Dedifferentiated amniotic fluid mesenchymal stem cell (primary cell): ENCODE results near the gene KIAA1217.

Source experiments
- DNase-seq: peaks from one replicate; pipeline ENCODE4 v3.0.0-alpha.2; 2016; ENCODE audit errors: extremely low spot score

The KIAA1217 gene

GRCh38 chr10:24208661-24209431 lies at the start of gene KIAA1217:
Gene KIAA1217 (plus strand): TSS chr10:24209138. CDS start chr10:24209194, 56 bp downstream.
- DNase-seq, result no peak

DNA sequence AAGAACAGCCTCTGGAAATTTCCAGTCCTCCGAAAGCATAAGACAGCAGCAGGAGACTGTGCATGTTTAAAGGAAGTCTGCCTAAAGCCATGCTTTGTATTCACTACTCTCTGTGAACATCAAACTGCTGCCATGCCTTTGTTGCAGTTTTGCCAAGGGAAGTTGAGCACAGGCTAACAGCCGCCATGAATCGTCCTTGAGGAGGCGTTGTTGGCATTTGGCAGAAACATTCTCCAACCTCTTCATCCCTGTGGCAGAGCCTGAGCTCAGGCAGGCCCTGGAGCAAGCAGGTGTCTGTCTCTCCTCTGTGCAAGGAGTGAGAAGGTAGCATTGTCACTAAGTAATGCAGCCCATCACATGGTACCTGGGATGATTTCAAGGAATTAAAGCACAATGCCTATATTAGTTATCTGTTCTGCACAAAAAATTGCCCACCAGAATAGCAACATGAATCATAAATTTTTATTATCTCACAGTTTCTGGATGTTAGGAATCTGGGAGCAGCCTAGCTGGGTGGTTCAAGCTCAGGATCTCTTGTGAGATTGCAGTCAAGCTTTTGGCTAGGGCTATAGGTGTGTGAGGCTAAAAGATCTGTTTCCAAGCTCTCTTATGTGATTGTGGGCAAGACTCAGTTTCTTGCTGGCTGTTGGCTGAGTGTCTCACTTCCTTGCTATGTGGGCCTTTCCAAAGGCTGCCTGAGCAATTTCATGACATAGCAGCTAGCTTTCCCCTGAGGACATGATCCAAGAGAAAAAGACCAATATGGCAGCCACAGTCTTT lies 46.5 kb upstream of the KIAA1217 start:
- DNase-seq, result no peak

GRCh38 chr10:24163485-24163884 lies 45.5 kb upstream of the KIAA1217 start:
- no peak for DNase-seq

GRCh38 chr10:24168258-24169170 lies 40.4 kb upstream of the KIAA1217 start:
- DNase-seq, result no peak

DNA sequence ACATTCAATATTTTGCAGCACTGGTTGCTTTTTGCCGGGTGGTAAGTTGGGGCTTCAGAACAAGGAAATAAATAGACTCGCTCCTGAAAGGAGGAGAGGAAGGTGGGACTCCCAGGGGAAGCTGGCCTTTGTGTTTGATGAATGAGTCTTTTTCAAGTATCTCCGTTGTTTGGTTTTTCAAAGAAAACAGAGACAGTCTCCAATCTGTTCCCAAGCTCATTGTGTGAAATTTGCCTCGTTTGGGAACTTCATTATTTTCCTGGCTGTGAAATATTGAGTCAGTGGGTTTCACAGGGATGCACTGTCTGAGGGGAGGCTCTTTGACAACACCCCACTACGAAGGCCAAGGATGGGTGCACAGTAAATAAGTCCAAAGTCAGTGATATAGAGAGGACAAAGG lies 38.7 kb upstream of the KIAA1217 start:
- DNase-seq, result no peak

DNA sequence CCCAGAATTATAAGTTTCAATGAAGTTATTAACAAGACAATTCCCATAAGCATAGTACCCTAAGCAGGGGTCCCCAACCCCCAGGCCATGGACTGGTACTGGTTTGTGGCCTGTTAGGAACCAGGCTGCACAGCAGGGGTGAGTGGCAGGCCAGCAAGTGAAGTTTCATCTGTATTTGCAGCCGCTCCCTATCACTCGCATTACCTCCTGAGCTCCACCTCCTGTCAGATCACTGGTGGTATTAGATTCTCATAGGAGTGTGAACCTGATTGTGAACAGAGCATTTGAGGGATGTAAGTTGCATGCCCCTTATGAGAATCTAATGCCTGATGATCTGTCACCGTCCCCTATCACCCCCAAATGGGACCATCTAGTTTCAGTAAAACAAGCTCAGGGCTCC lies 36.0 kb upstream of the KIAA1217 start:
- no peak for DNase-seq

GRCh38 chr10:24174014-24174413 lies 34.9 kb upstream of the KIAA1217 start:
- DNase-seq, result no peak

DNA sequence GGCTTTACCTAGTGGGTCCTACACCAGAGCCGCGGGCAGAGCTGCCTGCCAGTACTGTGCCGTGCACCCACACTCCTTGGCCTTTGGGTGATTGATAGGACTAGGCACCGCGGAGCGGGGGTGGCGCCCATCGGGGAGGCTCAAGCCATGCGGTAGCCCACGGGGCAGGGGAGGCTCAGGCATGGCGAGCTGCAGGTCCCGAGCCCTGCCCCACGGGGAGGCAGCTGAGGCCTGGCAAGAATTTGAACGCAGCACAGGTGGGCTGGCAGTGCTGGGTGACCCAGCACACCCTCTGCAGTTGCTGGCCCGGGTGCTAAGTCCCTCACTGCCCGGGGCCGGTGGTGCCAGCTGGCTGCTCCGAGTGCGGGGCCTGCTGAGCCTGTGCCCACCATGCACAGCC lies 32.3 kb upstream of the KIAA1217 start:
- DNase-seq, result no peak

DNA sequence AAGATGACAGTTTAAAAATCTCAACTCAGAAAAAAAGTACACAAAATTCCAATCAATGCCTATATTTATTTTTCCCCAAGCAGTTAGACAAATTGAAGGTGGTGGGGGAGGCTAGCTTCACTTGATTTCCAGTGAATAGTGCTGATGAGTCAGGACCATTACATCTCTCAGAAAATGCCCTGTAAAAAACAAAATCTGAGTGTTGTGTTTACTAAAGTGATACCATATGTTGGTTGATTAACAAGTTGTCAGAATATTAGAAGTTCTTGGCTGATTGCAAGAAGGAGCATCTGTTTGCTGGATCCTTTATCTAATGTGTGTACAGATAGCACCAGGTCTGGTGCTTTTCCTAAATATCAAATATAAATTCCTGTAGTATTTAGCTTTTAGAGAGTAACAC lies 31.3 kb upstream of the KIAA1217 start:
- no peak for DNase-seq

DNA sequence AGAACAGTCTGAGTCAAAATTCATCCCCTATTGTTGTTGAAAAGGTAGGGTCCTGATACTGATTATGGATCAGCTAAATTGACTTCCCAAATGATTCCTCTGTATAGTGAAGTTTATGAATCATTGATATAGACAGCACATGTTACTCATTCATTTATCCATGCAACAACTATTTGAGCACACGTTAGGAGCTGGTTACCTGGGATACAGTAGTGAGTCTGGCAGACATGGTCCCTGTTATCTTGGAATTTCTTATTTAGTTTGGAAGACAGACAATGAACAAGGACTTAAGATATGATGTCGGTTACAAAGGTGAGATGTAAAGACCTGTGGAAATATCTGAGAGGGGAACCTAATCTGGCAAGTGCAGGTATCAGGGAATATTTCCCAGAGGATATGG lies 28.0 kb upstream of the KIAA1217 start:
- DNase-seq, result no peak

DNA sequence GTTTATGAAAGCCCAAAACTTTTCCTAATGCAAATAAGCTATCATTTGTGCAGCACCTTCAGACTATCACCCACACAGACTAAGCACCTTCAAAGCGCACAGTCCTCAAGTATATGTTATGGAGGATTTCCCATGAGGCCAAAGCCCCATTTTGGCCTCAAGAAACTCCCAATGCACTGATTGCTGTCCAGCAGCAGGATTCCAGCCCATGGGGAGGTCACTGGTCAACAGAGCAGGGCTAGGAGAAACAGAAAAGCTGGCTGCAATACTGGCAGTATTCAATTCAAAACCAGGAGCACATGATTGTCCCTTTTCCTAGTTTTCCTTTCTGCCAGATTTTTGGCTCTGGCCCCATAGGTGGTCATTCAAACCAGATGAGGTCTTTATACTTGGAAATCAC lies 24.5 kb upstream of the KIAA1217 start:
- no peak for DNase-seq

DNA sequence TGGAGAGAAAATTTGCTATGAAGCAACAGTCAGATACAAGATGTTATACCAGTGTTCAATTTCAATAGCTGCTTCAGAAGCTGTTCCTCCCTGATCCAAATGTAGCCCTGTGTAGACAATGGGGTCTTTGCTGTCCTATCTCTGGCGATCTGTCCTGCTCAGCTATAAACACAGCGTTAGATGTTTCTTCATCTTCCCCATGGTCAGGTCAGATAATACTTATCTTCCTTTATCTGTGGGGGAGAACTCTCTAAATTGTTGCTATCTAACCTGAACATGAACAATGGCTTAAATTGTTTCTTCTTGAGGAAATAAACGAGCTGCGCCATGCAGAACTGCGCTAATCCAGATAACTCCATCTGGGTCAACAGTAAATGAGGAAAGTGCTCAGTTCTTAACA lies 15.6 kb upstream of the KIAA1217 start:
- DNase-seq, result no peak

DNA sequence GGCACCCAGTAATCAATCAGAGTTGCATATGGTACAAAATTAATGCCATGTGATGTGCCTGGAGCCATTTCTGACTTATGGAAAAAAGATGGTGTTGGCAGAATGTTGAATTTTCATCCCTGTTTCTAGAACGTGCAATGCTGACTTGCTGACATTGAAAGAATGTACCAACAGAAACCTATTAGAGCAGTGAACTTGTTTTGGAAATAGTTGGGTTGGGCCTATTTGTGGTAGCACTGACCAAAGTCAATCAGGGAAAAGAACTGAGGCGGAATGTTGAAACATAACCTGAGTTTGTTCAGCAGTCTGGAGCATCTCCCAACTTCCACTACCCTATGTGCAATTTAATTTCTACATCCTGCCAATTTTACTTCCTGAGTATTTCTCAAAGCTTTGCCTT lies 11.7 kb upstream of the KIAA1217 start:
- no peak for DNase-seq

GRCh38 chr10:24201503-24202180 lies 7.3 kb upstream of the KIAA1217 start:
- DNase-seq, result no peak

DNA sequence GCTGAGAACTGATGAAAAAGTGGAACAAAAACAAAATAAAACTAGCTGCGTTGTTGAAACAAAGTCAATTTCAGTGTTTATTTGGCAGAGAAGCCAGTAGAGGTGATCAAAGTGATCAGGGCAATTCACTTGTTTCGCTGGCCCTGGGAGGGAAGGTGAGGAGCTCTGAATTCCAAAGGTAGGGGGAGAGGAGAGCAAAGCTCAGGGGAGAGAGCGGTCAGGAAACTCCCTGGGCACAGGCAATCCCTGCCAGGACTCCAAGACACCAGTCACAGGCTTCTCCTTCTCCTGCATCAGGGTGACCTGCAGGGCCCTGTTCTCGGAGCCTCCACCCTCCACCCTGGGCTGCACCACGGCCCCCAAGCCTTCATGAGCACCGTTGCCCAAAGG lies 6.8 kb upstream of the KIAA1217 start:
- DNase-seq, result no peak

- no peak for DNase-seq
Measured at GRCh38 chr10:24205821-24206220, 3.1 kb upstream of the KIAA1217 start.

- DNase-seq, result no peak
Measured at GRCh38 chr10:24206334-24206733, 2.6 kb upstream of the KIAA1217 start.

- DNase-seq, result no peak
Measured at GRCh38 chr10:24206926-24207325, 2.0 kb upstream of the KIAA1217 start.

DNA sequence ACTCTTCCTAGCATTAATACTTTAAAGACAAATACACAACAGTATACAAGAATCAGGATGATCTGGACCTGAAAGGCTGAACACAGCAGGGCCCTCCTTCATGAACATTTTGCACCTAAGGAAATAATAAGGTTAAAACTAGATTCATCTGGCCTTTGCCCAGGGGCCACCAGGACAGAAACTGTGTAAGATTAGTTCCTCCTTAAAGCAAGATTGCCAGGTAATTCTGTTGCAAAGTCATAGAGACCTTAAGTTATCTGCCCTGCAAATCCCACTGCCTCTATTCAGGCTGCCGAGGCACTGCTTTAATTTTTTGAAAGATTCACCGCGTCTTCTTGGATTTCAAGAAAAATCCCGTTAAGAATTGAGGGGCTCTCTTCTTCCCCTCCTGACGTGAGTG lies 1.6 kb upstream of the KIAA1217 start:
- no peak for DNase-seq

DNA sequence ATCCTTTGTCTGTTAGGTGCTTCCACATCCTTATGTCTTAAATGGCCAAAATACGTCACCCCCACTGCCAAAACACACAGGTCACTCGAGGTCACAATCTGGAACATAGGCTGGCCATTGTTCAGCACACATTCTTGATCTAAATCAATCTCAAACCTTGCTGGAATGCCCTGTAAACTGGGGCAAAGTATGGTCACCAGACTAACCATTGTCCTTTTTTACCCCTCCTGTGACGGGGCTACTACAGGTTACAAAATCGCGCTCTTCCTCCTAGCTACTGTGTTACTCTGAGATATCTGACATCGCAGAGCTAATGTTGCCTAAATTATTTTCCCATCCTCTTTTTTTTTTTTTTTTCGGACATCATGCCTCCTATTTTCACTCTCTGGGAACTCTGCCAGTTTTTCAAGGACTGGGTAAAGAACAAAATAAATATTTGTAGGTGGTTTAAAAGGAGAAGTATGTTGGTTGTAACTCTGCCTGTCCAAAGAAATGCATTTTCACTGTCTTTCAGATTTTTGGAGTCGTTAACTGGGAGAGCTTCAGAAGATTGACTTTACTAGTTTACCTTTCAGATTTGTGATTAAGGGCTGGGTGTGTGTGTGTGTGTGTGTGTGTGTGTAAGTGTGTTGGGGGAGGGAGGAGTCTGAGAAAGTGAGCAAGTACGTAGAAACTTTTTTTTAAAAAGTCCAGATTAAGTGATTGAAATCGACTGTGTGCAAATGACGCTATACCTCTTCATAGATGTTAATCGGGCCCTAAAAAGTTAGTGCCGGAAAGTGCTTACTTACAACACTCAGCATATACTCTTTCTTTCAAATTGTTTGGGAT lies 942 bp upstream of the KIAA1217 start:
- DNase-seq, result no peak

- DNase-seq, result no peak
Measured at GRCh38 chr10:24209432-24209771, 464 bp downstream of the KIAA1217 start.
